ENCODE results near the gene UBQLN1. TPM values are rescaled to one million over a fixed set of nuclear protein-coding genes. Genes with fewer than 3 reads are reported as not detected.
"Not testable (repeated sequence)": the region's sequence is repeated elsewhere in the genome, so short reads cannot be mapped to it uniquely, and the experiment has no call there.

Gene UBQLN1
- total RNA-seq, 1 donor from 2014 or later, result 120 TPM

DNA sequence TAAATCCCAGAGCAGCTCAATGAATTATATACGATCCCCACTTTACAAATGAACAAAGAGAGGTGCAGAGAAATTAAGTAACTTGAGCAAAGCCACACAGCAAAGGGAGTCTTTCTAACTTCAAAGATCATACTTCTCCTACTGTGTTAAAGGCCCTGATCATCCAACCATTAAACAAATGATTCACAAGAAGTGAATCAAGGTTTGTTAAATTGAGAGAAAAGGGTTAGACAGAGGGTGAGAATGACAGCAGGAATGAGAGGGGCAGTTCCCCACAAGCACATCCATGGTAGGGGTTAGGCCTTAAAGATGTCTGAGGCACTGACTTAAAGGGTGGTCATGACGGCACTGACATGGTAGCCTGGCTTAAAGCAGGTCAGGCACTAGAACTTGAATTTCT lies 74.1 kb downstream of the UBQLN1 start:
- no peak for DNase-seq (ENCODE audit: low read depth in 2 of 2)

DNA sequence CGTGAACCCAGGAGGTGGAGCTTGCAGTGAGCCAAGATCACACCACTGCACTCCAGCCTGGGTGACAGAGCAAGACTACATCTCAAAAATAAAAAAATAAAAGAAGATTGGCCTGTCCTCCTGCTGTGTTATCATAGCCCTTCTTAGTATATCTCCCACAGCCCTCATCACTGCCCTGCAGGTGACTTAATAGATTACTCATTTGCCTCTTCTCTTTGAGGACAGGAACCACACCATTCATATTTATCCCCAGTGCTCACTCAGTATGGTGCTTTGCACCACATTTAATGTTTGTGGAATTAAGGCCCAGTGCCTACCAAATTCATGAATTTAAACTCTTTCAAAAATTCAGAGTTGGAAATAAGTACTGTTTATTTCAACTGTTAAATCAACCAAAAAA lies 74.5 kb downstream of the UBQLN1 start:
- DNase-seq (ENCODE audit: low read depth in 2 of 2), result no peak

DNA sequence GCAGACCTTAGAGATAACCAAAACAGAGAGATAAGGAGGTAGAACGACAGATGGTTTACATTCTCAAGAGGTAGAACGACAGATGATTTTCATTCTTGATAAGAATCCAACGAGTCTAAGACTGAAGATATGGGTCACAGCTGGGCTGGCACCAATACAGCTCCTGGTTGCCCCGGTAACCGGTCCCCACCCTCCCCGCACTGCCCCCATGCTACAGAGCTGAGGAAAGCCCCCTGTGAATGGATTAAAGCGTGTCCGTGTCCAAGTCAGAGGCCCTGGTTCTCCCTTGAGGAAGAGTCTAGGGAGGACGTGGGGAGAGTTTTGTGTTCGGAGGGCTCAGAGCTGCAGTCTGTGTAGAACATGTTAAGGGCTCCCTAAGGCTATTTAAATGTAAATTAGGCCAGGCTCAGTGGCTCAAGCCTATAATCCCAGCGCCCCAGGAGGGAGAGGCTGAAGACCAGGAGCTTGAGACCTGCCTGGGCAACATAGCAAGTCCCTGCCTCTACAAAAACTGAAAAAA lies 76.8 kb downstream of the UBQLN1 start:
- DNase-seq (ENCODE audit: low read depth in 2 of 2), result no peak

DNA sequence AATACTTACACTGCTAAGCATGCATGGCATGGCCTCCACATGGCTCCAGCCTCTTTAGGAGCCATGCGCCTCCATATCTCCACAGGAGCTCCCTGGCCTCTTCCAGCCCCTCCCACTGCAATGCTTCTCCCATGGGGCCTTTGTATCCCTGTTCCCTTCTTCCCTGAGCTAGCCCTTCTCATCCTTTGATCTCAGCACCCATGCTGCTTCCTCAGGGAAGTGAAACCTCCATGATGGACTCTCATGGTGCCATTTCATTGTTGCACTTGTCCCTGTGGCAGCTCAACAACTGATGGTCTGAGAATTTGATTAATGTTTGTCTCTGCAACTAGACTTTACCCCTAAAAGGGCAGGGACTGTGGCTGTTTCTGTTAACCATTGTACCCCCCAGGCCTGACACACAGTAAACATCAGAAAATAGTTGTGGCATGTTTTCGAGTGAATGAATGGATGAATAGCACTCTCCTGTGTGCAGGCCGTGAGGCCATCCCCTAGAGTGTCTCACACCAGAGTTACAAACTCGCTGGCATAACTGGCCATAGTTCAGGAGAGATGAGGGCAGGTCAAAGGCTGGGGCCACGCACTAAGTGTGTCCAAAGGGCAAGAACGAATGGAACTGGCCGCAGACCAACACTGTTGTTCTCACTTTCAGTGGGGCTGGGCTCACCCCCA lies 78.2 kb downstream of the UBQLN1 start:
- no peak for DNase-seq (ENCODE audit: low read depth in 2 of 2)

DNA sequence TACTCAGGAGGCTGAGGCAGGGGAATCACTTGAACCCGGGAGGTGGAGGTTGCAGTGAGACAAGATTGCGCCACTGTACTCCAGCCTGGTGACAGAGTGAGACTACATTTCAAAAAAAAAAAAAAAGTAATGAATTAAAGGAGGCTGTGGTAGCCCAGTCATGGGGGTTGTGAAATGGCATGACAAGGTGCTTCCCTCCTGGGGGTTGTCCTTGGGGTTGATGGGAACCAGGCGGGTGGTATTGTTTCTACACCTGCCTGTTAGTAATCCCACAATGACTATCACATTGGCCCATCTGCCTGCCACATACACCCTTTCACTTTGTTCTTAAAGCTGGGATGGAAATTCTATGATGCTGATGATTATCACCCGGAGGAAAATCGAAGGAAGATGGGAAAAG lies 79.2 kb downstream of the UBQLN1 start:
- no peak for DNase-seq (ENCODE audit: low read depth in 2 of 2)

DNA sequence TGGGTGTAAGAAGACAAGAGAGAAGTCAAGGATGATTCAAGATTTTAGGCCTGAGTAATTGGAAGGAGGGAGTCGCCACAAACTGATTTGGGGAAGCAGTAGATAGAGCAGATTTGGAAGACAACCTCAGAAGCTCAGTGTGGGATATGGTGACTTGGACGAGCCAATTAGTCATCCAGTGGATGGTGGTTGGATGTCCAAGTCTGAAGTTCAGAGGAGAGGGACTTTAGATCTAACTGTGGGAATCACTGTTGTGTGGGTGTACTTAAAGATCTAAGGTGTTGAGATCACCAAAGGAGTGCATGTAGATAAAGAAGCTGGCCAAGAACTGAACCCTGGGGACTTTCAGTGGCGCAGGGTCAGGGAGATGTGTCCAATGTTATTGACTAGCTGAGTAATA lies 82.6 kb downstream of the UBQLN1 start:
- DNase-seq (ENCODE audit: low read depth in 2 of 2), result no peak

DNA sequence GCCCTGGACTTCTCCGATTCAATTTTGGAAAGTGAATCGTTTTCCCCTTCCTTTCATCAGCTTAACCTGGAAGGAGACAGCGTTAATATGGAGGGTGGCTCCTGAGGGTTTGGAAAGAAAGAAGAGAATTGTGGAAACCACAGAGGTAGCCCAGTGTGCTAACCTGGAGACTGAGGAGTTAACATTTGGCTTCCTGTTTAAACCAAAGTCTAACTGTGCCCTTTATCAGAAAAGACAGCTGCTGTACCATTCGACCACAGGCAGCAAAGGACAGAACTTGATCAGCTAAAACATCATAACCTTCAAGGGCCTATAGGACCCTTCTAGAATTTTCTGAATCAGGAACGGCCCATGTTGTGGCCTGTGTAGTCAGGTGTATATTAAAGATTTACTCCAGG lies 84.1 kb downstream of the UBQLN1 start:
- peak in 1 of 2 donors; percentile 15 for DNase-seq (ENCODE audit: low read depth in 2 of 2)

DNA sequence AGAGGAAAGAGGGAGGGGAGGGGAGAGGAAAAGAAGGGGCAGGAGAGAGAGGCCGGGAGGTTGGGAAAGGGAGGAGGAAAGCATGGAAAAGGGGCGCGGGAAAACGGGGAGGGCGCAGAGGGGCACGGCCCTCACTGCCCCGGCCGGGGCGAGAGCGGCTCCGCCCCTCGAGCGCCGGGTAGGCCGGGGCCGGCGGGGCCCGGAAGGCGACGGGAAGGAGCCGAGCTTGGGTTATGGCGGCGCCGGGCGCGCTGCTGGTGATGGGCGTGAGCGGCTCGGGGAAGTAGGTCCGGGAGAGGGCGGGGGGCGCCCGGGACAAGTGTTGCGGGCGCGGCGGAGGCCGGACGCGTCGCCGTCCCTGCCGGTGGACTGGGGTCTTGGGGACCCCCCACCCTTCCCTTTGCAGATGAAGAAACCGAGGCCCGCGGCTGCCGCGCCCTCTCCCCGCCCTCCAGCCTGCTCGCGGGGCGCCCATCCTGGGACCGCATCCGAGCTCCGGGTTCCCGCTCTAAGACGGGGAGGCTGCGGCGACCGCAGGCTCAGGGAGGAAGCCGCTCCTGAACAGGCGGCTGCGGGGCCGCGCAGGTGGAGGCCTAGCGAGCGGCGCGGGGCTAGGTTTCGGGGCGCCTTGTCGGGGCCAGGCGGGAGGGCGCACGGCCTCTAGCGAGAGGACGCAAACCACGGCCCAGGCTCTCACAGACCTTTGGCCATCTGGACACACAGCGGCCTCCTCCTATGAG lies 84.6 kb downstream of the UBQLN1 start, which contains the start of gene IDNK:
Gene IDNK (plus strand): TSS at position 205 of the 740 bp plus-strand sequence. CDS start 29 bp downstream, at position 234.
- DNase-seq (ENCODE audit: low read depth in 2 of 2), result peak; percentile 56 to 60

DNA sequence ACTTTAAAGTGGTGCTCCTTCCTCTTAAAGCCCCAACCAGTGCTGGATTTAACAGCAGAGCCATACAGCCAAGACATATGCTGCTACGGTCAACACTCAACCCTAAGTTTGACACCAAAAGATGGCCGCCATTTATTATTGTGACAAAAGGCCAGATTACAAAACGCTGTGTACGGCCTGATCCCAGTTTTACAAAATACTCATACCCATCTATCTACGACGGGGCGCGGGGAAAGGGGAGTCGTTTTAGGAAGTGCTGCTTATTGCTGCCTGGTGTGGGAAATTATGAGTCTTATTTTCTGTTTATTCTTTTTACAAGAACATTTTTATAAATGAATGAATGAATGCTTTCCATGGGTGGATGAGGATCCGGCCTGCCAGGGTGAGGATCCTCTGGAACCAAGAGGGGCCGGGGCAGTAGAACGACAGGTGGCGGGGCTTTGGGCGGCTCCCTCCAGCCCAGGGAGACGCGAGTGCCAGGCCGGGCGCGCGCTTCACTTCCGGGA lies 85.3 kb downstream of the UBQLN1 start:
- DNase-seq (ENCODE audit: low read depth in 2 of 2), result no peak

DNA sequence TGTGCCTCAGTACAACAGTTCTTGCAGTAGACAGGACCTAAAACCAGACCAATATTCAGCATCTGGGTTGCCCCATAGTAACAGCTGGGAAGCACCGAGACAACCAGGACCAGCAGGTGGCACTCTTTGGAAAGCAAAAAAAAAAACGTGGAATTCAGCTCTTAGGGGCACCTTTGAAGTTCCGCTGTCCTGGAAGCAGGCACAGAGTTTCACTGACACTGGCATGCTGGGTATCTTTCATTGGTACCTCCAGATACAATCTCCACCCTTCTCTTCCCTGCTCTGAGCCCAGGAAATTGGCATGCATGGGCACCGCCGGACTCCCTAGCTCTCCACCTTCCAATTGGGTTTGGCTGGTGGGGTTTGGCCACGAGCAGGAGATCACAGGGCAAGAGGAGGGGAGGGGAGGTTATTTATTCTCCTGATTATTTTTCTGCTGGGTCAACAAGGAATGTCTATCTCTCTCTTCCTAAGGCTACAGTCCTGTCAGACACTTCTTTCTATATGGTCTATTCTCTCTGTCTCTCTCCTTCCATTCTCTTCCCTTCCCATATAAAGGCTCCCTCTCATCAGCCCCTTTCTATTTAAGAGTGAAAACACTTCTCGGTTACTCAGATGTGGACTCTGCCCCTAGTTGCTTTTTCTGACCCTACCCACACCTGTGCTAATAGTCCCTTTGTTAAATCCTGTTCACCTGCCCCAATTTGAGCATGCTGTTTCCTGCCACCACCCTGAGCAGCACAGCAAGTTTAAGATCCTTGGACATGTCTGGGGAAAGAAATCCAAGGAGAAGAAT lies 86.7 kb downstream of the UBQLN1 start:
- DNase-seq (ENCODE audit: low read depth in 2 of 2), result peak; percentile 61 to 75

DNA sequence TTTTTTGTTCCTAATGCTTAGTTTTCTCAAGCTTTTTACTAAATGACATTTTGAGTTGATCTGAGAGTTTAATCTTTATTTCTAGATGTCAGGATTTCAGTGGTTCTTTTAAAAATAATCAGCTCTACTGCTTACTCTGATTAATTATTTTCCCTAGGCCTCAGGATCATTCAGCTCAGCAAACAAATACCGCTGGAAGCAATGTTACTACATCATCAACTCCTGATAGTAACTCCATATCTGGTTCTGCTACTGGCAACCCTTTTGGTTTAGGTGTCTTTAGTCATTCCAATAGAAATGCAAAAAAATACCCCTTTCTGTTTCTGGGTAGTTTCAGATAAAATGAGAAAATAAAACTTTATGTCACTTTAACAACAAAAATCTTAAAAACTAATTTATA lies 90.5 kb downstream of the UBQLN1 start:
- DNase-seq (ENCODE audit: low read depth in 2 of 2), result no peak

DNA sequence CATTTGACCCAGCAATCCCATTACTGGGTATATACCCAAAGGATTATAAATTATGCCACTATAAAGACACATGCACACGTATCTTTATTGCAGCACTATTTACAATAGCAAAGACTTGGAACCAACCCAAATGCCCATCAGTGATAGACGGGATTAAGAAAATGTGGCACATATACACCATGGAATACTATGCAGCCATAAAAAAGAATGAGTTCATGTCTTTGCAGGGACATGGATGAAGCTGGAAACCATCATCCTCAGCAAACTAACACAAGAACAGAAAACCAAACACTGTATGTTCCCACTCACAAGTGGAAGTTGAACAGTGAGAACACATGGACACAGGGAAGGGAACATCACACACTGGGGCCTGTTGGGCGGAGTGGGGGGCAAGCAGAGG lies 94.5 kb downstream of the UBQLN1 start:
- not testable (repeated sequence) for DNase-seq (ENCODE audit: low read depth in 2 of 2)

Other genes starting within 250 kb of the UBQLN1 start
- gene FRMD3, start 169.6 kb downstream of the UBQLN1 start, total RNA-seq, result 2.4 and 6.8 TPM in 2 replicates
- gene IDNK, start 84.8 kb downstream of the UBQLN1 start, total RNA-seq, result 3.0 and 4.8 TPM in 2 replicates
- 1.1 and 1.8 TPM in 2 replicates for gene GKAP1, start 109.8 kb upstream of the UBQLN1 start, total RNA-seq
- 1.3 and 2.6 TPM in 2 replicates for gene KIF27, start 213.5 kb upstream of the UBQLN1 start, total RNA-seq